ENCODE data around the gene IFI44. TPM values are rescaled to one million over a fixed set of nuclear protein-coding genes. Genes with fewer than 3 reads are reported as not detected.

IFI44 gene
- total and polyA plus RNA-seq, 2 of the 8 experiments (the other 6 are each of a cell fraction or from before 2014, with no cell fraction given): not detected

DNA sequence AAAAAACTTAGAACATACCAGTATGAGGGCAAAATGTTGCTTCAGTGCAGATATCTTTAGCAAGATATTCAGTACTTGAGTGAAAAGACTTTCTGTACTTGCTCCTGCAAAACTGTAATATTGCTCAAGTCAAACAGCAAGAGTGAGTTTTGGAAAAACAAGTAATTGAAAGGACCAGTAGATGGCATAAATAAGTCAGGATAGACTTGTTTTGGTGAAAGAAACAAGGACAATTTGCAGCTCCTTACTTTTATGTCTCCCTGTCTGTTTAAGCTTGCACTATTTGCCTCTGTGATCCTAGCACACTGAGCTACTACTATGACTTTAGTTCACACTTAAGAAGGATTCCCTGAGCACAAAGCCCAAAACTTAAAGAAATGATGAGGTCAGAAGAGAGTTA is 39.1 kb downstream of the IFI44 start:
- Histone ChIP-seq H3K18ac (ENCODE audit: extremely low read depth, low read length) (no peak overlapping the region), H4K20me1 (replicated peaks in 1 of 2; ENCODE audit: control insufficient read depth in 1 of 2, insufficient read depth in 2 of 2, low read length in 2 of 2) (no peaks in the 10 kb centered on the region), H2AK5ac (ENCODE audit: low read depth, low read length) (no peak overlapping the region), H3K4me2 (ENCODE audit: insufficient read depth in 1 of 2, low read depth in 2 of 2, low read length in 2 of 2) (no peak overlapping the region), H3K4me1 (replicated peaks in 1 of 4; ENCODE audit: control insufficient read depth in 3 of 4, insufficient read depth in 4 of 4, low read length in 3 of 4) (no peaks in the 10 kb centered on the region), H3K23ac (ENCODE audit: insufficient read length) (no peak overlapping the region), H4K5ac (ENCODE audit: insufficient read length, low read depth, low read length) (no peak overlapping the region), H2BK5ac (ENCODE audit: low read depth, low read length) (no peak overlapping the region), H3K9me3 (ENCODE audit: insufficient read depth in 2 of 2, low read depth in 1 of 2, low read length in 1 of 2) (no peaks in the 10 kb centered on the region), H3K23me2 (ENCODE audit: low read depth, low read length) (no peaks in the 10 kb centered on the region), H3K4me3 (ENCODE audit: extremely low read depth in 1 of 4, insufficient read depth in 2 of 4, low read depth in 3 of 4, low read length in 4 of 4) (no peak overlapping the region), H3K14ac (ENCODE audit: insufficient read length) (no peak overlapping the region), H3K79me2 (ENCODE audit: control insufficient read depth in 1 of 2, insufficient read depth in 2 of 2, low read length in 2 of 2) (no peaks in the 10 kb centered on the region), H3K36me3 (ENCODE audit: control insufficient read depth in 2 of 4, insufficient read depth in 4 of 4, low read length in 3 of 4) (no peaks in the 10 kb centered on the region), H2BK120ac (replicated peaks; ENCODE audit: low read depth, low read length) (no peak overlapping the region), H4K8ac (ENCODE audit: extremely low read depth, insufficient read depth, low read length) (no peak overlapping the region), H4K91ac (replicated peaks; ENCODE audit: insufficient read length, low read length) (no peak overlapping the region), H2AFZ (ENCODE audit: low read length) (peak overlapping the region; percentile 91), H2BK20ac (ENCODE audit: low read length) (no peak overlapping the region), H3K79me1 (ENCODE audit: low read depth, low read length) (no peaks in the 10 kb centered on the region), H3K27me3 (replicated peaks in 1 of 4; ENCODE audit: control insufficient read depth in 3 of 4, extremely low read depth in 1 of 4, insufficient read depth in 3 of 4, low read length in 3 of 4) (no peaks in the 10 kb centered on the region), H2BK15ac (ENCODE audit: low read length) (no peak overlapping the region), H3K9ac (replicated peaks in 1 of 4; ENCODE audit: extremely low read depth in 1 of 4, low read depth in 3 of 4, low read length in 3 of 4) (no peak overlapping the region), H2BK12ac (ENCODE audit: low read depth, low read length) (no peak overlapping the region), H3K56ac (replicated peaks; ENCODE audit: insufficient read length, low read depth, low read length) (no peak overlapping the region), H3K27ac (ENCODE audit: low read depth, low read length) (no peak overlapping the region), H3K4ac (replicated peaks; ENCODE audit: insufficient read length, low read depth, low read length) (no peak overlapping the region)
- TF ChIP-seq YY1 (IDR thresholded peaks at IDR 0.05; ENCODE audit: low read depth, low read length) (no peak), CBX5 (IDR thresholded peaks at IDR 0.05; ENCODE audit: low read depth, low read length) (no peak), RAD21 (IDR thresholded peaks at IDR 0.05 in 1 of 2, conservative IDR thresholded peaks at IDR 0.05 in 1 of 2; ENCODE audit: low read depth in 2 of 2, low read length in 2 of 2) (peak; percentile 50 to 51)
- TF ChIP-seq, protein P1, sequence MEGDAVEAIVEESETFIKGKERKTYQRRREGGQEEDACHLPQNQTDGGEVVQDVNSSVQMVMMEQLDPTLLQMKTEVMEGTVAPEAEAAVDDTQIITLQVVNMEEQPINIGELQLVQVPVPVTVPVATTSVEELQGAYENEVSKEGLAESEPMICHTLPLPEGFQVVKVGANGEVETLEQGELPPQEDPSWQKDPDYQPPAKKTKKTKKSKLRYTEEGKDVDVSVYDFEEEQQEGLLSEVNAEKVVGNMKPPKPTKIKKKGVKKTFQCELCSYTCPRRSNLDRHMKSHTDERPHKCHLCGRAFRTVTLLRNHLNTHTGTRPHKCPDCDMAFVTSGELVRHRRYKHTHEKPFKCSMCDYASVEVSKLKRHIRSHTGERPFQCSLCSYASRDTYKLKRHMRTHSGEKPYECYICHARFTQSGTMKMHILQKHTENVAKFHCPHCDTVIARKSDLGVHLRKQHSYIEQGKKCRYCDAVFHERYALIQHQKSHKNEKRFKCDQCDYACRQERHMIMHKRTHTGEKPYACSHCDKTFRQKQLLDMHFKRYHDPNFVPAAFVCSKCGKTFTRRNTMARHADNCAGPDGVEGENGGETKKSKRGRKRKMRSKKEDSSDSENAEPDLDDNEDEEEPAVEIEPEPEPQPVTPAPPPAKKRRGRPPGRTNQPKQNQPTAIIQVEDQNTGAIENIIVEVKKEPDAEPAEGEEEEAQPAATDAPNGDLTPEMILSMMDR (IDR thresholded peaks at IDR 0.05; ENCODE audit: control extremely low read depth in 1 of 3, insufficient read depth in 1 of 3, low read depth in 1 of 3, low read length in 3 of 3): peak in 1 of 3 experiments; percentile 23; a peak in 2 of 4 replicates
- ChIA-PET CTCF (ENCODE audit: partially characterized antibody) (interaction anchor here (0.5 to 1.1 kb wide), 4 partner anchors 16 to 479 kb away, joined by 3 to 7 read pairs (median 4); no protein-coding TSS in a partner anchor), POLR2A (ENCODE audit: partially characterized antibody) (no interaction called here)
- FAIRE-seq (peak; percentile 32), DNase-seq (ENCODE audit: low read depth in 1 of 2, low spot score in 2 of 2) (no peak)
